NCI-H226 (cell line): ENCODE results near the gene PRDX2.
A peak's percentile ranks its signal among the peaks of the same experiment; 100 is the strongest.
"Not testable (repeated sequence)": the region's sequence is repeated elsewhere in the genome, so short reads cannot be mapped to it uniquely, and the experiment has no call there.

ENCODE experiments used
- DNase-seq: peaks from one replicate; pipeline ENCODE4 v3.0.0-alpha.2; 2015

The PRDX2 gene

GRCh38 chr19:12825254-12826131, 23.9 kb upstream of the PRDX2 start:
- no peak for DNase-seq

DNA sequence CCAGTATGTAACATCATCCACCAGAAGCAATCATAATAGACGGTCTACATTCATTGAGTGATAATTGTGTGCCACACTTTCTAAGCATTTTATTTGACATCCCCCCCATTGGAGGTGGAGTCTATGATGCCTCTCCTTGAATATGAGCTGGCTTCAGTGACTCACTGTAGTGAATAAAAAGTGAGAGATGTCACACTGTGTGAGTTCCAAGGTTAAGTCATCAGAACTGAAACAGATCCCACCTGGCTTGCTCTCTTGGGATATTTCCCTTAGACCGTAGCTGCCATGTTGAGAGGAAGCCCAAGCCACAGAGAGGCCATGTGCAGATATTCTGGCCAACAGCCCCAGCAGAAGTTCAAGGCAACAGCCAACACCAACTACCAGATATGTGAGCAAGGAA, 20.2 kb upstream of the PRDX2 start:
- no peak for DNase-seq

- not testable (repeated sequence) for DNase-seq
Observed at GRCh38 chr19:12817810-12818209, 16.2 kb upstream of the PRDX2 start.

- DNase-seq = not testable (repeated sequence)
Observed at GRCh38 chr19:12817188-12817587, 15.6 kb upstream of the PRDX2 start.

DNA sequence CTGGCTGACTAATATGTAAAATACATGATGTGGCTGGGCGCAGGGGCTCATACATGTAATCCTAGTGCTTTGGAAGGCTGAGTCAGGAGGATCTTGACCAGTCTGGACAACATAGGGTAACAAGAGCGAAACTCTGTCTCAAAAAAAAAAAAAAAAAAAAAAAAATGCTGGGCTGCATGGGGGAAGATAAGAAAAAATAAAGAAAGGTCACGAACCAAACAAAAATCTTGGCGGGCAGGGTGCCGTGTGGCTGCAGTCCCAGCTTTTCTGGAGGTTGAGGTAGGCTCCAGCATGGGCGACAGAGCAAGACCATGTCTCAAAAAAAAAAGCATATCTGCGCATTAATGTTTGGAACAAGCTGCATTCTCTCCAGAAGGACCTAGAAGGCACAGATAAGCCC, 13.5 kb upstream of the PRDX2 start:
- DNase-seq = no peak

- DNase-seq = peak; percentile 89
Observed at GRCh38 chr19:12806242-12807081, 4.9 kb upstream of the PRDX2 start, which contains the start of gene RNASEH2A. Gene RNASEH2A, plus strand, starts transcription at chr19:12806584. Its CDS starts 90 bp downstream, at chr19:12806674.

DNA sequence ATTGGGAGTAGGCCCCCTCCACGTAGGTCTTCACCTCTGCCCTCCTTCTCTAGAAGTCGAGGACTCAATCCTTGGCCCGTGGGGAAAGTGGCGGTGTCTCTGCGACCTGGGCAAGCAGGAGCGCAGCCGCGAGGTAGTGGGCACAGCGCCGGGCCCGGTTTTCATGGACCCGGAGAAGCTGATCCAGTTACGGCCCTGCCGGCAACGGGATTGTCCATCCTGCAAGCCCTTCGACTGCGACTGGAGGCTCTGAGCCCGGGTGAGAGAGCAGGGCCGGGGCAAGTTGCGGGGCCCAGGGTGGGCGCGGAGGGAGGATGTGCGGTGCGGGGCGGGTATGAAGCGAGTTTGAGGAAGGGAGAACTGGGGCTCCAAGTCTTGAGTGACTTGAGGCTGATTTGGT, 2.5 kb upstream of the PRDX2 start:
- DNase-seq = no peak

- DNase-seq = no peak
Observed at GRCh38 chr19:12802267-12803106, 887 bp upstream of the PRDX2 start.

- no peak for DNase-seq
Observed at GRCh38 chr19:12800923-12801465, 606 bp downstream of the PRDX2 start.

DNA sequence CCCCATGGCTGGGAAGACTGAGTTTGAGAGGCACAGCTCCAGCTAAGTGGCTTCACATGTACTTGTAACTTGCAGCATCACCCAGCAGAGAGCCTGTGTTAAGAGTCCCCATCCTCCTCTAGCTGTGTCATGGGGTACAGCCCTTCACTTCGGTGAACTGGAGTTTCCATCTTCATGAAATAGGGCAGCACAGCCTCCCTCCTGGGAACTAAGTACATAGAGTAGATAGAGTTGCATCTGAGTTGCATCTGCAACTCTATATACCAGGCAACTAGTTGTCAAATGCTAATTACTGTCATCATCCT, 1.2 kb downstream of the PRDX2 start:
- DNase-seq = no peak

- no peak for DNase-seq
Observed at GRCh38 chr19:12799742-12800465, 1.7 kb downstream of the PRDX2 start.

- not testable (repeated sequence) for DNase-seq
Observed at GRCh38 chr19:12797607-12798006, 4.0 kb downstream of the PRDX2 start.

- DNase-seq = no peak
Observed at GRCh38 chr19:12797141-12797587, 4.4 kb downstream of the PRDX2 start.

GRCh38 chr19:12796146-12797071, 5.2 kb downstream of the PRDX2 start:
- peak; percentile 56 for DNase-seq

DNA sequence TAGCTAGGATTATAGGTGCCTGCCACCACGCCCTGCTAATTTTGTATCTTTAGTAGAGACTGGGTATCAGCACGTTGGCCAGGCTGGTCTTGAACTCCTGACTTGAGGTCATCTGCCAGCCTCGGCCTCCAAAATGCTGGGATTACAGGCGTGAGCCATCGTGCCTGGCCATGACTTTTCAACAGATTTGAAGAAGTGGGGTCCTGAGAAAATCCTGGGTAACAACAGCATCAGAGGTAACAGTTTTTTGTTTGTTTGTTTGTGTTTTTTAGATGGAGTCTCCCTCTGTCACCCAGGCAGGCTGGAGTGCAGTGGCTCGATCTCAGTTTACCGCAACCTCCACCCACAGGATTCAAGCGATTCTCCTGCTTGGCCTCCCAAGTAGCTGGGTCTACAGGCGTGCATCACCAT, 6.6 kb downstream of the PRDX2 start:
- DNase-seq = no peak

GRCh38 chr19:12794196-12794941, 7.2 kb downstream of the PRDX2 start:
- DNase-seq = no peak

DNA sequence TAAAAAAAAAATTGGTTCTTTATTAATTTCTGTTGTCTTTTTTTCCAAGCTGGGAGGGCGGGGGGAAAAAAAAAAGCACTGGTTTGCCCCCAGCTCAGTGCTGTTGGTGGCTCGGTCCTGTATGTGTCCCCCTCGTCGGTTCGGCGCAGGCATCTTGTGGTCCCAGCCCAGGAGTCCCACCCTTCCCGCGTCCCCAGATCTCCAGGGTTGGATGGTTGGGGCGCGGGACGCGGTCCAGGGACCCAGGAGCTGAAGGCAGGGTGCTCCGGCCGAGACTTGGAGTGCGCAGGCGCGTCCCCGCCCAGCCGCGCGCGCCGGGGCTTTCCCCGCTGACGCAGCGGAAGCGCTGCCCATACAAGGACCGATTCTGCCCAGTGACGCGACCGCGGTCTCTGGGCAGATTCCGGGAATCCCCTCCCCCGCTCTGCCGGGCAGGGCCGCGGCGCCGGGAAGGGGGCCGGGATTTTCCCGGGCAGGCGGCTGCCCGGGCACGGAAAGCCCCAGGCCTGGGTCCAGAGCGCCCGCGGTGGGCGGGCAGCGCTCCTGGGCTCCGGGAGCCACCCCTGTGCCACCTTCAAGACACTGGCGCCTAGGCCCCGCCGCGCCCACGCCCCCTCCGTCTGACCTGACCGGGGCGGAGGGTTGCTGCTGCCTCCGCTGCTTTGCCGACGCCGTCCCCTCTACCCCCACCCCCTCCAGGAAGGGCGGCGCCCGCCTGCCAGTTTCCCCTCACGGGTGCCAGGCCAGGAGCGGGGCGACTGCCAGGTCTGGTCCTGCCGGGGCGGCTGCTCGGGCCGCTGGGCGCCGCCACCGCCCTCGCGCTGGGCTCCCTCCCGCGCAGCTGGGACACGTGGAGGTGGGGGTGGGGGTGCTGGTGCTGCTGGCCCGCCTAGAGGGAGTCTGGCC, 8.1 kb downstream of the PRDX2 start:
- DNase-seq = peak; percentile 85

DNA sequence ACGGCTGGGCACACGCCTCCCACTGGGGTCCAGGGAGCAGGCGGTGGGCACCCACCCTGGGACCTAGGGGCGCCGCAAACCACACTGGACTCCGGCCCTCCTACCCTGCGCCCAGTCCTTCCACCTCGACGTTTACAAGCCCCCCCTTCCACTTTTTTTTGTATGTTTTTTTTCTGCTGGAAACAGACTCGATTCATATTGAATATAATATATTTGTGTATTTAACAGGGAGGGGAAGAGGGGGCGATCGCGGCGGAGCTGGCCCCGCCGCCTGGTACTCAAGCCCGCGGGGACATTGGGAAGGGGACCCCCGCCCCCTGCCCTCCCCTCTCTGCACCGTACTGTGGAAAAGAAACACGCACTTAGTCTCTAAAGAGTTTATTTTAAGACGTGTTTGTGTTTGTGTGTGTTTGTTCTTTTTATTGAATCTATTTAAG, 8.7 kb downstream of the PRDX2 start:
- no peak for DNase-seq
